ENCODE data around the gene CD300H.

GRCh38 chr17:74546586-74546985 lies 20.7 kb downstream of the CD300H start:
- TF ChIP-seq CTCF (conservative IDR thresholded peaks at IDR 0.05) (no peak), ZFX (IDR thresholded peaks at IDR 0.05) (no peak)
